GM23338 (cell line): ENCODE data around the gene HMOX1. TPM values are rescaled to one million over a fixed set of nuclear protein-coding genes. Genes with fewer than 3 reads are reported as not detected.

ENCODE experiments used
- ATAC-seq: fragments of 200-7000 bp; cut with Tn5 transposase; 3 replicates; pipeline ENCODE4 v1.9.1; 2020
- DNase-seq: peaks from one replicate; pipeline ENCODE4 v3.0.0-alpha.2; 2015; ENCODE audit warnings: low spot score
- H2AFZ ChIP-seq: fragments of 200-600 bp; sonication (generic); 2 replicates; pipeline ENCODE4 v1.8.0; 2016; ENCODE audit warnings: antibody characterized with exemption, mild to moderate bottlenecking, moderate library complexity
- H3F3A ChIP-seq: fragments of 200-600 bp; sonication (generic); replicated peaks from 2 replicates; pipeline ENCODE4 v1.8.0; 2017; ENCODE audit warnings: antibody characterized with exemption, mixed run types, low read depth
- H3K27ac ChIP-seq: fragments of 200-600 bp; sonication (generic); 2 replicates; pipeline ENCODE4 v1.6.1; 2016; ENCODE audit warnings: low read depth
- H3K27me3 ChIP-seq: fragments of 200-600 bp; sonication (generic); 2 replicates; pipeline ENCODE4 v1.8.0; 2016; ENCODE audit warnings: mild to moderate bottlenecking, mixed run types, moderate library complexity; ENCODE audit not compliant: insufficient read depth
- H3K36me3 ChIP-seq: fragments of 200-600 bp; sonication (generic); 2 replicates; pipeline ENCODE4 v1.8.0; 2016; ENCODE audit warnings: mild to moderate bottlenecking; ENCODE audit not compliant: insufficient read depth
- H3K4me1 ChIP-seq: fragments of 200-600 bp; sonication (generic); 2 replicates; pipeline ENCODE4 v1.8.0; 2016; ENCODE audit warnings: mild to moderate bottlenecking, moderate library complexity; ENCODE audit not compliant: insufficient read depth
- H3K4me2 ChIP-seq: fragments of 200-600 bp; sonication (generic); 2 replicates; pipeline ENCODE4 v1.7.1; 2017; ENCODE audit warnings: mixed run types
- H3K4me3 ChIP-seq: fragments of 200-600 bp; sonication (generic); 2 replicates; pipeline ENCODE4 v1.6.1; 2016; ENCODE audit warnings: mixed run types
- H3K79me2 ChIP-seq: fragments of 200-600 bp; sonication (generic); replicated peaks from 2 replicates; pipeline ENCODE4 v1.8.0; 2017; ENCODE audit warnings: mild to moderate bottlenecking; ENCODE audit not compliant: insufficient read depth
- H3K9me2 ChIP-seq: fragments of 200-600 bp; sonication (generic); 2 replicates; pipeline ENCODE4 v1.8.0; 2017; ENCODE audit not compliant: insufficient read depth
- H4K20me1 ChIP-seq: fragments of 200-600 bp; sonication (generic); replicated peaks from 2 replicates; pipeline ENCODE4 v1.8.0; 2017; ENCODE audit warnings: mild to moderate bottlenecking; ENCODE audit not compliant: insufficient read depth
- H3K27ac Mint-ChIP-seq: 2 replicates; pipeline ENCODE4 v1.8.0; 2020; ENCODE audit warnings: inconsistent platforms, mild to moderate bottlenecking, moderate library complexity, mixed read lengths
- H3K27me3 Mint-ChIP-seq: 3 replicates; pipeline ENCODE4 v1.8.0; 2022; ENCODE audit warnings: low read depth, mild to moderate bottlenecking, moderate library complexity, mixed read lengths, inconsistent platforms; ENCODE audit not compliant: insufficient read depth, poor library complexity
- H3K36me3 Mint-ChIP-seq: 3 replicates; pipeline ENCODE4 v1.8.0; 2021; ENCODE audit warnings: low read depth, mild to moderate bottlenecking, inconsistent platforms, moderate library complexity, mixed read lengths
- H3K4me1 Mint-ChIP-seq: 3 replicates; pipeline ENCODE4 v1.8.0; 2020; ENCODE audit warnings: mild to moderate bottlenecking, inconsistent platforms, mixed read lengths
- H3K4me3 Mint-ChIP-seq: 3 replicates; pipeline ENCODE4 v1.8.0; 2021; ENCODE audit warnings: moderate library complexity, mild to moderate bottlenecking, inconsistent platforms, mixed read lengths
- H3K9me3 Mint-ChIP-seq: 3 replicates; pipeline ENCODE4 v1.8.0; 2020; ENCODE audit warnings: moderate library complexity, mild to moderate bottlenecking, inconsistent platforms, mixed read lengths
- CTCF ChIP-seq, 2 experiments: fragments of 200-600 bp in 1 of 2; sonication (generic) in 1 of 2; conservative IDR thresholded peaks; 2 replicates each; pipeline versions ENCODE4 v1.5.1 to v1.6.1; 2016 to 2017; ENCODE audit warnings: antibody characterized with exemption in 2 of 2, low read depth in 2 of 2, mild to moderate bottlenecking in 2 of 2, moderate library complexity in 1 of 2
- JUNB ChIP-seq: IDR thresholded peaks from one replicate; pipeline ENCODE4 v1.6.1; 2016; ENCODE audit warnings: antibody characterized with exemption; ENCODE audit not compliant: unreplicated experiment
- POLR2AphosphoS5 ChIP-seq: IDR thresholded peaks from 2 replicates; pipeline ENCODE4 v1.6.1; 2016; ENCODE audit warnings: antibody characterized with exemption, low read depth
- STAT1 ChIP-seq: IDR thresholded peaks from one replicate; pipeline ENCODE4 v1.6.1; 2016; ENCODE audit warnings: antibody characterized with exemption; ENCODE audit not compliant: unreplicated experiment
- ZNF331 ChIP-seq: fragments of 250-450 bp; sonication (Bioruptor Pico); IDR thresholded peaks from 2 replicates; pipeline ENCODE4 v1.5.0; 2020; ENCODE audit warnings: low read depth, mild to moderate bottlenecking, moderate library complexity
- ZNF462 ChIP-seq: fragments of 250-450 bp; sonication (Bioruptor Pico); IDR thresholded peaks from 2 replicates; pipeline ENCODE4 v1.5.0; 2020; ENCODE audit warnings: mild to moderate bottlenecking, moderate library complexity
- polyA plus RNA-seq: library from polyadenylated mRNA; unstranded; fragments of >200 nt; fragmentation: Nextera tagmentation; extraction: Ambion mirVana; gene quantifications from 2 replicates; pipeline ENCODE4 v1.2.1, GENCODE V29; 2016
- total RNA-seq: library from RNA; depleted of rRNA; stranded (reverse); fragments of >200 nt; shearing (Covaris generic); gene quantifications from 2 replicates; pipeline ENCODE4 v1.2.3, GENCODE V29; 2014

The HMOX1 gene
- total and polyA plus RNA-seq, 2 experiments from 2014 or later: 10.9 to 22.6 TPM

DNA sequence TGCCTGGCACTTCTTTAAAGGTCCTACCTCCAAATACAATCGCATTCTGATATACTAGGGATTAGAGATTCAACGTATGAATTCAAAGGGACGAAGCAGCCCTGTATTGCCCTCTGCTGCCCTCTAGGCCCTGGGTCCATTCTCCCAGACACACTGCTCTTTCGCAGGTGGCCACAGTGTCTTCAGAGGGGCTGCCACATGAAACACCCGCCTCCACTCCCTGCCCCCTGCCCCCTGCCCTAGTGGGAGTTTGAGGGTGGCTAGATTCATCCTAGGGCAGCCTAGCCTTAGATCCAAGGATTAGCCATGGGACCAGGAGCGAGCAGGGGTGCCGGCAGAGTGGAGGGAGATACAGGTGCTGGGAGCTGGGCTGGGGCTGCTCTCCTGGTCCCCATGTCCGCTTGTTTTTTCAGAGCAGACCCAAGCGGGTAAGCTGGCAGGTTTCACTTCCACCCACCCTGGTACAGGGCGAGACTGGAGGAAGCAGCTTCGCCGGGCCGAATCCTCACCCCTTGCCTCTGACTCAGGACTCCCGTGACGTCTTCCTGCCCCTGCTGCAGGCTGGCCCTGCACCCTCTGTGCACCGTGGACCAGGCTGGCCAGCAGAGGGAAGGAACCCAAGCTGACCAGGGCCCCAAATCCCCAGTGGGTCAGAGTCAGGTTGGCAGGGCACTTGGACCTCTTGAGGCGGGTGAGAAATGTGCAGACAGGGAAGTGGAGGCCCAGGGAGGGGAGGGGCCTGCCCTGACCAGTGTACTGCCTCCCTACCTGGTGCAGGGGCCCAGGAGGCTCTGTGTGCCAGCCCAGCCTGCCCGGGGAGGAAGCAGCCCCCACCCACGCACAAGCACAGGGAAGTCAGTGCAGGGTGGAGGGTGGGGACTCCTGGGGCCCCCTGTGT lies 28.4 kb upstream of the HMOX1 start:
- peak; percentile 83 for DNase-seq
- H3K9me3 Mint-ChIP-seq: no peaks in the 10 kb centered on the region; the same call in 2 of the 3 replicates
- Histone ChIP-seq H3K4me1 (peaks cover 7% of the 10 kb centered on the region), H3K27ac (no peak overlapping the region), H3K36me3 (no peaks in the 10 kb centered on the region), H3K4me2 (peak overlapping the region; percentile 96; the same call in 1 of the 2 replicates), H3K79me2 (no peaks in the 10 kb centered on the region), H3K27me3 (peaks cover 11% of the 10 kb centered on the region), H3K4me3 (no peak overlapping the region), H3K9me2 (no peaks in the 10 kb centered on the region), H4K20me1 (no peaks in the 10 kb centered on the region), H3F3A (peaks cover 4% of the 10 kb centered on the region; the same call in 1 of the 2 replicates), H2AFZ (peak overlapping the region; percentile 93)
- peaks cover 15% of the 10 kb centered on the region for H3K27me3 Mint-ChIP-seq
- H3K27ac Mint-ChIP-seq: no peak overlapping the region; the same call in 1 of the 2 replicates
- TF ChIP-seq STAT1: no peak
- TF ChIP-seq POLR2AphosphoS5: no peak
- no peak for TF ChIP-seq ZNF331 (CRISPR knock-in tag)
- no peak for TF ChIP-seq ZNF462 (CRISPR knock-in tag)
- peak; percentile 57 to 76 for TF ChIP-seq CTCF (conservative IDR thresholded peaks at IDR 0.05; ENCODE audit: low read depth in 2 of 2)
- no peak for TF ChIP-seq JUNB
- H3K4me1 Mint-ChIP-seq: peaks cover 22% of the 10 kb centered on the region
- peak; percentile 43 for ATAC-seq
- H3K4me3 Mint-ChIP-seq: no peak overlapping the region
- no peaks in the 10 kb centered on the region for H3K36me3 Mint-ChIP-seq
